Suprapubic skin (tissue), 4 donors: ENCODE measurements around the gene EGF. TPM values are rescaled to one million over a fixed set of nuclear protein-coding genes. Genes with fewer than 3 reads are reported as not detected.

Source experiments
- DNase-seq, 2 donors: peaks; one replicate each; pipeline ENCODE4 v3.0.0-alpha.2; 2019; ENCODE audit warnings: low spot score in 2 of 2
- H3K27ac ChIP-seq: fragments of 200-600 bp; sonication (generic); one replicate; pipeline ENCODE4 v1.5.1; 2019
- H3K27me3 ChIP-seq: fragments of 200-600 bp; sonication (generic); one replicate; pipeline ENCODE4 v1.5.1; 2019
- H3K36me3 ChIP-seq: fragments of 200-600 bp; sonication (generic); one replicate; pipeline ENCODE4 v1.5.1; 2019
- H3K4me1 ChIP-seq: fragments of 200-600 bp; sonication (generic); one replicate; pipeline ENCODE4 v1.5.1; 2019
- H3K4me3 ChIP-seq: fragments of 200-600 bp; sonication (generic); one replicate; pipeline ENCODE4 v1.5.1; 2019; ENCODE audit warnings: mild to moderate bottlenecking
- H3K9me3 ChIP-seq: fragments of 200-600 bp; sonication (generic); one replicate; pipeline ENCODE4 v1.5.1; 2019
- EP300 ChIP-seq: sonication (generic); formaldehyde crosslinking; IDR thresholded peaks from one replicate; pipeline ENCODE4 v1.6.1; 2017; ENCODE audit warnings: antibody characterized with exemption
- POLR2A ChIP-seq, 2 donors: fragments of 450-650 bp; IDR thresholded peaks; one replicate each; pipeline ENCODE4 v1.6.1; 2017; ENCODE audit warnings: antibody characterized with exemption in 2 of 2, mild to moderate bottlenecking in 2 of 2, moderate library complexity in 2 of 2
- POLR2AphosphoS5 ChIP-seq, 3 donors: sonication (generic); formaldehyde crosslinking; IDR thresholded peaks; one replicate each; pipeline ENCODE4 v1.6.1; 2017; ENCODE audit warnings: antibody characterized with exemption in 3 of 3
- WGBS: methylation state at CpG from one replicate; pipeline ENCODE4 v1.1.5; 2018; 5-methylcytosine and 5-hydroxymethylcytosine counted together
- total RNA-seq, 4 donors: library from RNA; depleted of rRNA; stranded (reverse); fragments of >200 nt; gene quantifications; one replicate each; pipeline ENCODE4 v1.1.0, GENCODE V29; 2016
- TF ChIP-seq, protein P1 (sequence below), 2 donors: fragments of 200-600 bp in 1 of 2; fragments of 450-650 bp in 1 of 2; sonication (generic) in 1 of 2; IDR thresholded peaks; one replicate each; pipeline ENCODE4 v1.5.1; 2016 to 2019; ENCODE audit warnings: antibody characterized with exemption in 2 of 2, mild to moderate bottlenecking in 1 of 2, moderate library complexity in 1 of 2

EGF gene
- total RNA-seq, 4 donors from 2014 or later = 1.1 to 20.3 (median 2.9) TPM

- H3K4me1 ChIP-seq = no peaks in the 10 kb centered on the region
- no peak overlapping the region for H3K27ac ChIP-seq
- H3K27me3 ChIP-seq = no peaks in the 10 kb centered on the region
- TF ChIP-seq POLR2AphosphoS5 (IDR thresholded peaks at IDR 0.05) (no peak), EP300 (no peak), POLR2A (IDR thresholded peaks at IDR 0.05) (no peak)
- TF ChIP-seq, protein P1, sequence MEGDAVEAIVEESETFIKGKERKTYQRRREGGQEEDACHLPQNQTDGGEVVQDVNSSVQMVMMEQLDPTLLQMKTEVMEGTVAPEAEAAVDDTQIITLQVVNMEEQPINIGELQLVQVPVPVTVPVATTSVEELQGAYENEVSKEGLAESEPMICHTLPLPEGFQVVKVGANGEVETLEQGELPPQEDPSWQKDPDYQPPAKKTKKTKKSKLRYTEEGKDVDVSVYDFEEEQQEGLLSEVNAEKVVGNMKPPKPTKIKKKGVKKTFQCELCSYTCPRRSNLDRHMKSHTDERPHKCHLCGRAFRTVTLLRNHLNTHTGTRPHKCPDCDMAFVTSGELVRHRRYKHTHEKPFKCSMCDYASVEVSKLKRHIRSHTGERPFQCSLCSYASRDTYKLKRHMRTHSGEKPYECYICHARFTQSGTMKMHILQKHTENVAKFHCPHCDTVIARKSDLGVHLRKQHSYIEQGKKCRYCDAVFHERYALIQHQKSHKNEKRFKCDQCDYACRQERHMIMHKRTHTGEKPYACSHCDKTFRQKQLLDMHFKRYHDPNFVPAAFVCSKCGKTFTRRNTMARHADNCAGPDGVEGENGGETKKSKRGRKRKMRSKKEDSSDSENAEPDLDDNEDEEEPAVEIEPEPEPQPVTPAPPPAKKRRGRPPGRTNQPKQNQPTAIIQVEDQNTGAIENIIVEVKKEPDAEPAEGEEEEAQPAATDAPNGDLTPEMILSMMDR (IDR thresholded peaks at IDR 0.05) = no peak
- 87% methylated on average over 2 of the region's 2 CpGs for WGBS
- no peak overlapping the region for H3K4me3 ChIP-seq
- DNase-seq = no peak
- H3K36me3 ChIP-seq = no peaks in the 10 kb centered on the region
- H3K9me3 ChIP-seq = no peaks in the 10 kb centered on the region
Measured at GRCh38 chr4:110008540-110008939, 95.9 kb downstream of the EGF start.

GRCh38 chr4:110009550-110009949 lies 96.9 kb downstream of the EGF start:
- TF ChIP-seq, protein P1 (IDR thresholded peaks at IDR 0.05) = no peak
- TF ChIP-seq POLR2A (IDR thresholded peaks at IDR 0.05) (no peak), POLR2AphosphoS5 (IDR thresholded peaks at IDR 0.05) (no peak), EP300 (no peak)
- H3K9me3 ChIP-seq = no peaks in the 10 kb centered on the region
- H3K4me1 ChIP-seq = no peaks in the 10 kb centered on the region
- no peaks in the 10 kb centered on the region for H3K27me3 ChIP-seq
- no peak overlapping the region for H3K4me3 ChIP-seq
- WGBS = 89% methylated on average over 2 of the region's 2 CpGs
- no peaks in the 10 kb centered on the region for H3K36me3 ChIP-seq
- H3K27ac ChIP-seq = no peak overlapping the region
- DNase-seq = no peak

DNA sequence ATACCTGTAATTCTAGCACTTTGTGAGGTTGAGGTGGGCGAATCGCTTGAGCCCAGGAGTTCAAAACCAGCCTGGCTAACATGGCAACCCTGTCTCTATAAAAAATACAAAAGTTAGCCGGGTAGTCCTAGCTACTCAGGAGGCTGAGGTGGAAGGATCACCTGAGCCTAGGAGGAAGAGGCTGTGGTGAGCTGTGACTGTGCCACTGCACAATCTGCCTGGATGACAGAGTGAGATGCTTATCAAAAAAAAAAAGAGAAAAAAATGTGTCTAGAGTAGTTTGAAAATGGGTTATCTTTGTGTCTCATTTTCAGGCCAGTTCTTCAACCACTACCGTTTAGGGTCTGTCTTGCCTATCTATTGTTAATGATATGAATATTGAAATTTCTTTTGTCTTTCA lies 98.1 kb downstream of the EGF start:
- Histone ChIP-seq H3K4me3 (no peak overlapping the region), H3K9me3 (no peaks in the 10 kb centered on the region), H3K4me1 (no peaks in the 10 kb centered on the region), H3K27ac (no peak overlapping the region), H3K36me3 (no peaks in the 10 kb centered on the region), H3K27me3 (no peaks in the 10 kb centered on the region)
- TF ChIP-seq, protein P1 (IDR thresholded peaks at IDR 0.05) = no peak
- TF ChIP-seq POLR2A (IDR thresholded peaks at IDR 0.05) (no peak), EP300 (no peak), POLR2AphosphoS5 (IDR thresholded peaks at IDR 0.05) (no peak)
- WGBS = 96% methylated on average over 4 of the region's 4 CpGs
- DNase-seq = no peak

DNA sequence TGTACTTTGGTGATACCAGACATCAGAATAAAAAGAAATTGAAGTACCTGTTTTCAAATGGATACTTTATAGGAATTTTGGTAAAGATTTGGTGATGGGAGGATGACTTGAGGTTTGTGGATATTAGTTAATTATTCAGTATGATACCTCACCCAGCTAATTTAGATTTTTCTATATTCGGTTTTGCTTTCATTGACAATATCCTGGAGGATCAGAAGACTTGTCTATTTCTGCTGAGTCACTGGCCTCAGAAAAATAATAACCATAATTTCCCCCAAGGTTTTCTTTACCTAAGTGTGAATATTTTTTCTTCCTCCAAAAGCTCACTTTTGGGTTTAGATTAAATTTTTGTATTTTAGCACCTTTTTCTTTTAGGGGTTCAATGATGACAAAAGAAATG lies 100.2 kb downstream of the EGF start:
- TF ChIP-seq, protein P1 (IDR thresholded peaks at IDR 0.05) = no peak
- no peak for TF ChIP-seq POLR2AphosphoS5 (IDR thresholded peaks at IDR 0.05)
- TF ChIP-seq POLR2A (IDR thresholded peaks at IDR 0.05) = no peak
- TF ChIP-seq EP300 = no peak
- no peaks in the 10 kb centered on the region for H3K9me3 ChIP-seq
- no peak overlapping the region for H3K27ac ChIP-seq
- no peaks in the 10 kb centered on the region for H3K27me3 ChIP-seq
- DNase-seq = no peak
- H3K36me3 ChIP-seq = no peaks in the 10 kb centered on the region
- H3K4me1 ChIP-seq = no peaks in the 10 kb centered on the region
- H3K4me3 ChIP-seq = no peak overlapping the region
- 68% methylated on average over 1 of the region's 1 CpG for WGBS

DNA sequence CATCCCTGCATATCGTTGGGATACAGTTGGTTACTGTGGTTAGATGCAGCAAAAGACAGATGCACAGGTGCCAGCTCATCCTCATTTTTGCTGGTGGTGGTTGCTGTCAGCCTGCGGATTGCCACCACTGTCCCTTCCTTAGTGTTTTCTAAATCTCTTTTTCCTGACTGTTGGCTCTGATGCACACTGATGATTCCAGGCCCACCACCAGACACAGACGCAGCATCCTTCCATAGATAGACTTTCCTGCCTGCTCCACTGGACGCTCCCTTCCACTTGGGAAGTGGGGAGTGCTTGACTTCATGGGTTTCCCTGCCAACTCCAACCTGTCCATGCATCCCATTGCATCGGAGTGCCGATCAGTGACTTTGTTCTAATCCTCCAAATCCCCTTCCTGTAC lies 101.5 kb downstream of the EGF start:
- Histone ChIP-seq H3K9me3 (no peaks in the 10 kb centered on the region), H3K4me1 (no peaks in the 10 kb centered on the region), H3K27ac (no peak overlapping the region), H3K4me3 (no peak overlapping the region), H3K36me3 (no peaks in the 10 kb centered on the region), H3K27me3 (no peaks in the 10 kb centered on the region)
- TF ChIP-seq POLR2AphosphoS5 (IDR thresholded peaks at IDR 0.05) (no peak), EP300 (no peak), POLR2A (IDR thresholded peaks at IDR 0.05) (no peak)
- TF ChIP-seq, protein P1 (IDR thresholded peaks at IDR 0.05) = no peak
- WGBS = 81% methylated on average over 6 of the region's 6 CpGs
- no peak for DNase-seq
